ENCODE data around the gene HSDL1. TPM values are rescaled to one million over a fixed set of nuclear protein-coding genes. Genes with fewer than 3 reads are reported as not detected.
A peak's percentile ranks its signal among the peaks of the same experiment; 100 is the strongest.

HSDL1 gene
- total and polyA plus RNA-seq, 10 of the 15 experiments (the other 5 are each of a cell fraction or from before 2014, with no cell fraction given), result 2.0 to 13.4 (median 5.6) TPM

DNA sequence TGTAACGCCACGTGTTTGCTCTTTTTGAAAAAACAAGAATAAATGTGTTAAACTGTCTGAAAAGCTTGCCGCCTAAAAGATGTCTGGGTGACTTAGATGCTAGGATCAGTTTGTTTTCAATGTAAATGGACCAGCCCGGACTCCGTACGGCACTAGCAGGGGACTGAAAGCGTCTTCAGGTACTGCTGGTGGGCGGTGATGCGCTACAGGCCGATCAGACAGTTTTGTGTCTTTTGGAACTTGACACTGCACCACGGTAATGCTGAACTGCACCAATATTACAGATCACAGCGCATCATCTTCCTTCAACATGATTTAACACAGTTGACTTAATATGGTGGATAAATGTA lies 27.5 kb downstream of the HSDL1 start:
- POLR2A ChIA-PET, result interaction anchor here (1.0 to 1.3 kb wide), 3 partner anchors 15 to 68 kb away, joined by 3 to 9 read pairs (median 3); no protein-coding TSS in a partner anchor
- no peaks in the 10 kb centered on the region for H3K9me3 ChIP-seq (replicated peaks; ENCODE audit: control insufficient read depth, insufficient read depth, low read length)
- peaks cover 9% of the 10 kb centered on the region; the same call in 1 of the 2 replicates for H3K4me1 ChIP-seq (ENCODE audit: control insufficient read depth, insufficient read depth, low read length)
- FAIRE-seq, result peak; percentile 41
- WGBS (ENCODE audit: insufficient coverage, insufficient replicate concordance, low lambda C conversion rate, missing lambda C conversion rate), result 10% methylated on average over 12 of the region's 12 CpGs
- in situ Hi-C loops (cut with MboI) (no loop called here), intact Hi-C loops (cut with micrococcal nuclease; ENCODE audit: unreplicated experiment) (loop anchor here (2.0 kb wide), 1 partner anchor 27 kb away; the partner anchor contains the start of genes DNAAF1 and HSDL1)
- ATAC-seq, result peak; percentile 31
- H3K4me2 ChIP-seq (ENCODE audit: control insufficient read depth, insufficient read depth), result peak overlapping the region; percentile 95
- peak overlapping the region; percentile 93 for H2AFZ ChIP-seq (ENCODE audit: control insufficient read depth, low read depth, low read length)
- DNase-seq (ENCODE audit: low read depth, low spot score), result no peak
- CTCF ChIA-PET, result interaction anchor here (0.7 to 6.7 kb wide), 7 partner anchors 10 to 69 kb away, joined by 3 to 58 read pairs (median 3); partner anchors contain the start of gene TAF1C
- H3K9ac ChIP-seq (ENCODE audit: control insufficient read depth, insufficient read depth, low read length), result peak overlapping the region; percentile 93
- no peaks in the 10 kb centered on the region for H4K20me1 ChIP-seq (ENCODE audit: control insufficient read depth, insufficient read depth)
- H3K27ac ChIP-seq (ENCODE audit: control insufficient read depth, insufficient read depth), result peak overlapping the region; percentile 89
- peaks cover 42% of the 10 kb centered on the region for H3K79me2 ChIP-seq (ENCODE audit: control insufficient read depth, insufficient read depth, low read length)
- RAD21 ChIA-PET (ENCODE audit: unreplicated experiment), result interaction anchor here (1.3 to 1.6 kb wide), 4 partner anchors 20 to 70 kb away, joined by 4 to 9 read pairs (median 5); partner anchors contain the start of gene TAF1C
- H3K4me3 ChIP-seq, result peak overlapping the region; percentile 93
- no TSS peak for BruUV-seq (replicated peaks)
- SMC1A ChIA-PET (ENCODE audit: uncharacterized antibody, unreplicated experiment), result interaction anchor here (1.1 to 1.4 kb wide), 4 partner anchors 14 to 33 kb away, joined by 3 to 4 read pairs (median 4); no protein-coding TSS in a partner anchor
- no peaks in the 10 kb centered on the region for H3K27me3 ChIP-seq (replicated peaks in 1 of 2; ENCODE audit: control insufficient read depth in 2 of 2, insufficient read depth in 2 of 2, low read length in 1 of 2)
- H3K36me3 ChIP-seq (ENCODE audit: control insufficient read depth in 2 of 2, insufficient read depth in 2 of 2, low read length in 1 of 2), result no peaks in the 10 kb centered on the region
- TF ChIP-seq NFYB (IDR thresholded peaks at IDR 0.05; ENCODE audit: insufficient read depth, low read depth, low read length), result no peak
- TF ChIP-seq GABPA (IDR thresholded peaks at IDR 0.05; ENCODE audit: low read depth), result no peak
- 0 out of 2 replicates have a peak, but pooled peaks have one; percentile 11 for TF ChIP-seq NBN (IDR thresholded peaks at IDR 0.05)
- no peak for TF ChIP-seq PAX8 (IDR thresholded peaks at IDR 0.05)
- 0 out of 2 replicates have a peak, but pooled peaks have one; percentile 18 for TF ChIP-seq CREM (IDR thresholded peaks at IDR 0.05; ENCODE audit: low read depth)
- TF ChIP-seq, protein P1, sequence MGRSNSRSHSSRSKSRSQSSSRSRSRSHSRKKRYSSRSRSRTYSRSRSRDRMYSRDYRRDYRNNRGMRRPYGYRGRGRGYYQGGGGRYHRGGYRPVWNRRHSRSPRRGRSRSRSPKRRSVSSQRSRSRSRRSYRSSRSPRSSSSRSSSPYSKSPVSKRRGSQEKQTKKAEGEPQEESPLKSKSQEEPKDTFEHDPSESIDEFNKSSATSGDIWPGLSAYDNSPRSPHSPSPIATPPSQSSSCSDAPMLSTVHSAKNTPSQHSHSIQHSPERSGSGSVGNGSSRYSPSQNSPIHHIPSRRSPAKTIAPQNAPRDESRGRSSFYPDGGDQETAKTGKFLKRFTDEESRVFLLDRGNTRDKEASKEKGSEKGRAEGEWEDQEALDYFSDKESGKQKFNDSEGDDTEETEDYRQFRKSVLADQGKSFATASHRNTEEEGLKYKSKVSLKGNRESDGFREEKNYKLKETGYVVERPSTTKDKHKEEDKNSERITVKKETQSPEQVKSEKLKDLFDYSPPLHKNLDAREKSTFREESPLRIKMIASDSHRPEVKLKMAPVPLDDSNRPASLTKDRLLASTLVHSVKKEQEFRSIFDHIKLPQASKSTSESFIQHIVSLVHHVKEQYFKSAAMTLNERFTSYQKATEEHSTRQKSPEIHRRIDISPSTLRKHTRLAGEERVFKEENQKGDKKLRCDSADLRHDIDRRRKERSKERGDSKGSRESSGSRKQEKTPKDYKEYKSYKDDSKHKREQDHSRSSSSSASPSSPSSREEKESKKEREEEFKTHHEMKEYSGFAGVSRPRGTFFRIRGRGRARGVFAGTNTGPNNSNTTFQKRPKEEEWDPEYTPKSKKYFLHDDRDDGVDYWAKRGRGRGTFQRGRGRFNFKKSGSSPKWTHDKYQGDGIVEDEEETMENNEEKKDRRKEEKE (IDR thresholded peaks at IDR 0.05), result no peak
- peak; percentile 86; the same call in 1 of the 2 replicates for TF ChIP-seq MXI1 (IDR thresholded peaks at IDR 0.05; ENCODE audit: low read depth, low read length)
- 0 out of 2 replicates have a peak, but pooled peaks have one; percentile 18 for TF ChIP-seq CHD2 (IDR thresholded peaks at IDR 0.05; ENCODE audit: borderline replicate concordance, low read depth, low read length)
- TF ChIP-seq, protein P2, sequence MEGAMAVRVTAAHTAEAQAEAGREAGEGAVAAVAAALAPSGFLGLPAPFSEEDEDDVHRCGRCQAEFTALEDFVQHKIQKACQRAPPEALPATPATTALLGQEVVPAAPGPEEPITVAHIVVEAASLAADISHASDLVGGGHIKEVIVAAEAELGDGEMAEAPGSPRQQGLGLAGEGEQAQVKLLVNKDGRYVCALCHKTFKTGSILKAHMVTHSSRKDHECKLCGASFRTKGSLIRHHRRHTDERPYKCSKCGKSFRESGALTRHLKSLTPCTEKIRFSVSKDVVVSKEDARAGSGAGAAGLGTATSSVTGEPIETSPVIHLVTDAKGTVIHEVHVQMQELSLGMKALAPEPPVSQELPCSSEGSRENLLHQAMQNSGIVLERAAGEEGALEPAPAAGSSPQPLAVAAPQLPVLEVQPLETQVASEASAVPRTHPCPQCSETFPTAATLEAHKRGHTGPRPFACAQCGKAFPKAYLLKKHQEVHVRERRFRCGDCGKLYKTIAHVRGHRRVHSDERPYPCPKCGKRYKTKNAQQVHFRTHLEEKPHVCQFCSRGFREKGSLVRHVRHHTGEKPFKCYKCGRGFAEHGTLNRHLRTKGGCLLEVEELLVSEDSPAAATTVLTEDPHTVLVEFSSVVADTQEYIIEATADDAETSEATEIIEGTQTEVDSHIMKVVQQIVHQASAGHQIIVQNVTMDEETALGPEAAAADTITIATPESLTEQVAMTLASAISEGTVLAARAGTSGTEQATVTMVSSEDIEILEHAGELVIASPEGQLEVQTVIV (IDR thresholded peaks at IDR 0.05; ENCODE audit: borderline replicate concordance, partially characterized antibody), result no peak
- peak; percentile 61 for TF ChIP-seq NR2F1 (conservative IDR thresholded peaks at IDR 0.05)
- TF ChIP-seq, protein P3, sequence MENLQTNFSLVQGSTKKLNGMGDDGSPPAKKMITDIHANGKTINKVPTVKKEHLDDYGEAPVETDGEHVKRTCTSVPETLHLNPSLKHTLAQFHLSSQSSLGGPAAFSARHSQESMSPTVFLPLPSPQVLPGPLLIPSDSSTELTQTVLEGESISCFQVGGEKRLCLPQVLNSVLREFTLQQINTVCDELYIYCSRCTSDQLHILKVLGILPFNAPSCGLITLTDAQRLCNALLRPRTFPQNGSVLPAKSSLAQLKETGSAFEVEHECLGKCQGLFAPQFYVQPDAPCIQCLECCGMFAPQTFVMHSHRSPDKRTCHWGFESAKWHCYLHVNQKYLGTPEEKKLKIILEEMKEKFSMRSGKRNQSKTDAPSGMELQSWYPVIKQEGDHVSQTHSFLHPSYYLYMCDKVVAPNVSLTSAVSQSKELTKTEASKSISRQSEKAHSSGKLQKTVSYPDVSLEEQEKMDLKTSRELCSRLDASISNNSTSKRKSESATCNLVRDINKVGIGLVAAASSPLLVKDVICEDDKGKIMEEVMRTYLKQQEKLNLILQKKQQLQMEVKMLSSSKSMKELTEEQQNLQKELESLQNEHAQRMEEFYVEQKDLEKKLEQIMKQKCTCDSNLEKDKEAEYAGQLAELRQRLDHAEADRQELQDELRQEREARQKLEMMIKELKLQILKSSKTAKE (IDR thresholded peaks at IDR 0.05; ENCODE audit: low read depth, poor library complexity, severe bottlenecking), result no peak
- TF ChIP-seq STAT3 (IDR thresholded peaks at IDR 0.05; ENCODE audit: low read depth, low read length), result no peak
- TF ChIP-seq, protein P4, sequence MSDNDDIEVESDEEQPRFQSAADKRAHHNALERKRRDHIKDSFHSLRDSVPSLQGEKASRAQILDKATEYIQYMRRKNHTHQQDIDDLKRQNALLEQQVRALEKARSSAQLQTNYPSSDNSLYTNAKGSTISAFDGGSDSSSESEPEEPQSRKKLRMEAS (IDR thresholded peaks at IDR 0.05; ENCODE audit: low read depth, low read length), result no peak
- TF ChIP-seq WRNIP1 (IDR thresholded peaks at IDR 0.05; ENCODE audit: borderline replicate concordance, low read depth, low read length), result 0 out of 2 replicates have a peak, but pooled peaks have one; percentile 5
